Astrocyte (in vitro differentiated cells and primary cell): ENCODE measurements around the gene SUSD3. TPM values are rescaled to one million over a fixed set of nuclear protein-coding genes. Genes with fewer than 3 reads are reported as not detected.

Experiments
- DNase-seq: peaks from one replicate; pipeline ENCODE4 v3.0.0-alpha.2; 2010; ENCODE audit warnings: low read depth
- FAIRE-seq: peaks from 2 replicates; lab custom pipeline; 2011; peaks lifted over from hg19 to GRCh38; lab: Jason Lieb, UNC
- H2AFZ ChIP-seq: 2 replicates; pipeline ENCODE4 v1.6.0; 2012; ENCODE audit warnings: low read depth, low read length, inconsistent platforms
- H3K27ac ChIP-seq: 2 replicates; pipeline ENCODE4 v1.5.1; 2011; ENCODE audit warnings: low read depth, low read length, inconsistent platforms
- H3K27me3 ChIP-seq: 2 replicates; pipeline ENCODE4 v1.6.0; 2011; ENCODE audit warnings: low read length, inconsistent platforms; ENCODE audit not compliant: insufficient read depth
- H3K36me3 ChIP-seq: 2 replicates; pipeline ENCODE4 v1.5.1; 2011; ENCODE audit warnings: low read length, inconsistent platforms; ENCODE audit not compliant: insufficient read depth
- H3K4me1 ChIP-seq: 2 replicates; pipeline ENCODE4 v1.5.1; 2011; ENCODE audit warnings: low read length, inconsistent platforms; ENCODE audit not compliant: insufficient read depth
- H3K4me2 ChIP-seq: 2 replicates; pipeline ENCODE4 v1.6.0; 2012; ENCODE audit warnings: low read length, inconsistent platforms
- H3K4me3 ChIP-seq: 2 replicates; pipeline ENCODE4 v1.5.1; 2011; ENCODE audit warnings: low read depth, mild to moderate bottlenecking, low read length, inconsistent platforms; ENCODE audit not compliant: insufficient read depth
- H3K79me2 ChIP-seq: 2 replicates; pipeline ENCODE4 v1.6.0; 2012; ENCODE audit warnings: mild to moderate bottlenecking, low read length, inconsistent platforms; ENCODE audit not compliant: insufficient read depth
- H3K9ac ChIP-seq: 2 replicates; pipeline ENCODE4 v1.6.0; 2012; ENCODE audit warnings: mild to moderate bottlenecking, low read length, inconsistent platforms
- H3K9me3 ChIP-seq: 2 replicates; pipeline ENCODE4 v1.5.1; 2012; ENCODE audit warnings: low read depth, mild to moderate bottlenecking, low read length, inconsistent platforms; ENCODE audit not compliant: insufficient read depth
- H4K20me1 ChIP-seq: 2 replicates; pipeline ENCODE4 v1.6.0; 2012; ENCODE audit warnings: low read length, inconsistent platforms; ENCODE audit not compliant: insufficient read depth
- H3K27ac Mint-ChIP-seq: one replicate; pipeline ENCODE4 v1.8.0; 2021; ENCODE audit warnings: mild to moderate bottlenecking, mixed read lengths; ENCODE audit not compliant: unreplicated experiment
- H3K27me3 Mint-ChIP-seq: one replicate; pipeline ENCODE4 v1.8.0; 2021; ENCODE audit warnings: low read depth, mixed read lengths; ENCODE audit not compliant: unreplicated experiment
- H3K36me3 Mint-ChIP-seq: one replicate; pipeline ENCODE4 v1.8.0; 2021; ENCODE audit warnings: low read depth, mixed read lengths; ENCODE audit not compliant: unreplicated experiment
- H3K4me1 Mint-ChIP-seq: one replicate; pipeline ENCODE4 v1.8.0; 2021; ENCODE audit warnings: low read depth, mixed read lengths; ENCODE audit not compliant: unreplicated experiment
- H3K4me3 Mint-ChIP-seq: one replicate; pipeline ENCODE4 v1.8.0; 2021; ENCODE audit warnings: mild to moderate bottlenecking, moderate library complexity, mixed read lengths; ENCODE audit not compliant: unreplicated experiment
- H3K9me3 Mint-ChIP-seq: one replicate; pipeline ENCODE4 v1.8.0; 2021; ENCODE audit warnings: mild to moderate bottlenecking, mixed read lengths; ENCODE audit not compliant: unreplicated experiment
- CTCF ChIP-seq: IDR thresholded peaks from 2 replicates; pipeline ENCODE4 v1.5.1; 2011; ENCODE audit warnings: low read depth, mild to moderate bottlenecking, inconsistent platforms, low read length, moderate library complexity; ENCODE audit not compliant: insufficient read depth
- EZH2 ChIP-seq: IDR thresholded peaks from 2 replicates; pipeline ENCODE4 v1.6.1; 2012; ENCODE audit warnings: mild to moderate bottlenecking, low read length, inconsistent platforms; ENCODE audit not compliant: insufficient read depth
- total RNA-seq: library from RNA; stranded (reverse); gene quantifications from 2 replicates; pipeline ENCODE4 v1.2.1, GENCODE V29; 2021

SUSD3 gene
- total RNA-seq, 1 donor from 2014 or later = not detected

GRCh38 chr9:93098236-93098946 is 39.9 kb downstream of the SUSD3 start:
- H3K9ac ChIP-seq = peak overlapping the region; percentile 53
- FAIRE-seq = peak; percentile 68
- H3K4me1 Mint-ChIP-seq = peaks cover 13% of the 10 kb centered on the region
- no peaks in the 10 kb centered on the region for H3K36me3 Mint-ChIP-seq
- no peaks in the 10 kb centered on the region for H3K36me3 ChIP-seq
- no peak overlapping the region for H2AFZ ChIP-seq
- no peaks in the 10 kb centered on the region for H3K9me3 ChIP-seq
- peak overlapping the region; percentile 80 for H3K27ac Mint-ChIP-seq
- peak overlapping the region; percentile 79 for H3K4me3 Mint-ChIP-seq
- H3K4me1 ChIP-seq = peaks cover 25% of the 10 kb centered on the region
- peak overlapping the region; percentile 54 for H3K4me3 ChIP-seq
- peak overlapping the region; percentile 96 for H3K4me2 ChIP-seq
- H3K27me3 ChIP-seq = no peaks in the 10 kb centered on the region
- H3K79me2 ChIP-seq = peaks cover 65% of the 10 kb centered on the region
- peak; percentile 97 for DNase-seq
- H3K27me3 Mint-ChIP-seq = no peaks in the 10 kb centered on the region
- TF ChIP-seq CTCF (no peak), EZH2 (no peak)
- H3K9me3 Mint-ChIP-seq = no peaks in the 10 kb centered on the region
- peak overlapping the region; percentile 47 for H3K27ac ChIP-seq
- H4K20me1 ChIP-seq = peaks cover 48% of the 10 kb centered on the region

- Histone ChIP-seq H3K4me1 (peaks cover 25% of the 10 kb centered on the region), H2AFZ (no peak overlapping the region), H3K4me2 (peak overlapping the region; percentile 96), H3K9me3 (no peaks in the 10 kb centered on the region), H3K27me3 (no peaks in the 10 kb centered on the region), H3K9ac (no peak overlapping the region), H3K27ac (no peak overlapping the region), H3K4me3 (no peak overlapping the region), H3K36me3 (no peaks in the 10 kb centered on the region), H3K79me2 (peaks cover 78% of the 10 kb centered on the region), H4K20me1 (peaks cover 52% of the 10 kb centered on the region)
- TF ChIP-seq EZH2 (no peak), CTCF (no peak)
- Mint-ChIP-seq H3K4me1 (peaks cover 11% of the 10 kb centered on the region), H3K27me3 (no peaks in the 10 kb centered on the region), H3K27ac (no peak overlapping the region), H3K9me3 (no peaks in the 10 kb centered on the region), H3K4me3 (no peak overlapping the region), H3K36me3 (peaks cover 6% of the 10 kb centered on the region)
- FAIRE-seq = no peak
- no peak for DNase-seq
Measured at GRCh38 chr9:93099551-93100275, 41.2 kb downstream of the SUSD3 start.
